ENCODE measurements around the gene LCNL1. TPM values are rescaled to one million over a fixed set of nuclear protein-coding genes. Genes with fewer than 3 reads are reported as not detected.

LCNL1 gene
- total and polyA plus RNA-seq, 12 donors, result 0.06 to 10.5 (median 0.78) TPM; not detected in 2

DNA sequence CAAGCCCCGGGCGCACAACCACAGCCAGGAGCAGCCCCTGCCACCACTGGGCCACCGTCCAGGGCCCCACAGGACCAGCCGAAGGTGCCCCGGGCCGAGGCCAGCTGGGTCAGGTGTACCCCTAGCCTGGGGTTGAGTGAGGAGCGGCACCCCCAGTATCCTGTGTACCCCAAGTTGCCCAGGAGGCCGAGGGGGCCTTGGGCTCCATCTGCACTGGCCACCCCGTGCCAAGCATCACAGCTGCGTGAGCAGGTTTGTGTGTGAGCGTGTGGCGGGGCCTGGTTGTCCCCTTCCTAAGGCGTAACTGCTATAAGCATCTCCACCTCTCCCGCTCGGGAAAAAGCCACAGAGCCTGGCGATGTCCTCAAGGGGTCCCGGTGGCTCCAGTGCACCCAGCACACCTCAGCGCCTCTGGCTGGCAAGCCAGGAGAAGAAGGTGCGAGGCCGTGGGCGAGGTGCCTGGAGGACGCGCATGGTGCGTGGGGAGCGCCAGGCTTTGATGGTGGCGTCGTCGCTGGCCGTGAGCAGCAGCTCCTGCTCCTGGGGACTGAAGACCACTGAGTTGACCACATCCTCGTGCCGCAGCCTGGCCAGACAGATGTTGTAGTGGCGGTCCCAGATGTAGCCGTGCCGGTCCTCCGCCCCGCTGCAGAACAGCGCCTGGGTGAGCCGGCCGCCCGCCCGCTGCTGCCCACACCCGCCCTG, 42.1 kb upstream of the LCNL1 start:
- Histone ChIP-seq H3K27me3 (no peaks in the 10 kb centered on the region), H3K36me3 (replicated peaks in 1 of 2) (peaks cover 0 to 40% of the 10 kb centered on the region in 2 donors), H3K27ac (peak overlapping the region in 4 of 5 donors; percentile 16 to 85 (median 77)), H3K4me1 (replicated peaks in 1 of 2) (peaks cover 21 to 23% of the 10 kb centered on the region in 2 donors), H3K9me3 (replicated peaks in 1 of 3) (no peaks in the 10 kb centered on the region), H3K4me3 (no peak overlapping the region)
- DNase-seq, result no peak
- TF ChIP-seq POLR2A (IDR thresholded peaks at IDR 0.05), result no peak
- no peak for TF ChIP-seq CTCF (IDR thresholded peaks at IDR 0.05)
- 86 to 89% (median 87%) methylated on average over 15 to 42 of the region's 42 CpGs for WGBS, 4 donors
- intact Hi-C loops (cut with DNase I), result loop anchor here (5.0 to 10.0 kb wide), 4 partner anchors 56 to 96 kb away; partner anchors contain the start of genes AJM1 (in 1 of the 2), FUT7 (in 1 of the 2), MAMDC4 (in 1 of the 2) and PHPT1 (in 1 of the 2)

- H3K4me3 ChIP-seq, result no peak overlapping the region
- peak in 2 of 7 donors; percentile 47 to 53 for DNase-seq
- peaks cover 0 to 40% of the 10 kb centered on the region in 2 donors for H3K36me3 ChIP-seq (replicated peaks in 1 of 2)
- TF ChIP-seq CTCF (IDR thresholded peaks at IDR 0.05), result no peak
- TF ChIP-seq POLR2A (IDR thresholded peaks at IDR 0.05), result no peak
- WGBS, 4 donors, result 92 to 98% (median 94%) methylated on average over 9 to 55 of the region's 55 CpGs
- intact Hi-C loops (cut with DNase I), result loop anchor here (5.0 to 10.0 kb wide), 4 partner anchors 57 to 97 kb away; partner anchors contain the start of genes AJM1 (in 1 of the 2), FUT7 (in 1 of the 2), MAMDC4 (in 1 of the 2) and PHPT1 (in 1 of the 2)
- no peaks in the 10 kb centered on the region for H3K27me3 ChIP-seq
- no peaks in the 10 kb centered on the region for H3K9me3 ChIP-seq (replicated peaks in 1 of 3)
- H3K27ac ChIP-seq, result no peak overlapping the region
- H3K4me1 ChIP-seq (replicated peaks in 1 of 2), result peaks cover 21 to 23% of the 10 kb centered on the region in 2 donors
Measured at GRCh38 chr9:136941231-136942111, 41.3 kb upstream of the LCNL1 start.

- no peak overlapping the region for H3K4me3 ChIP-seq
- no peak overlapping the region for H3K27ac ChIP-seq
- H3K36me3 ChIP-seq (replicated peaks in 1 of 2), result peaks cover 0 to 40% of the 10 kb centered on the region in 2 donors
- TF ChIP-seq POLR2A (IDR thresholded peaks at IDR 0.05), result no peak
- no peak for TF ChIP-seq CTCF (IDR thresholded peaks at IDR 0.05)
- no peaks in the 10 kb centered on the region for H3K9me3 ChIP-seq (replicated peaks in 1 of 3)
- DNase-seq, result peak in 1 of 7 donors; percentile 20
- H3K4me1 ChIP-seq (replicated peaks in 1 of 2), result peaks cover 21 to 23% of the 10 kb centered on the region in 2 donors
- no peaks in the 10 kb centered on the region for H3K27me3 ChIP-seq
- WGBS, 4 donors, result 93 to 94% (median 94%) methylated on average over 22 to 60 of the region's 60 CpGs; no CpG with 5 or more reads in 1 of the 4 donors
- intact Hi-C loops (cut with DNase I), result loop anchor here (5.0 to 10.0 kb wide), 4 partner anchors 57 to 97 kb away; partner anchors contain the start of genes AJM1 (in 1 of the 2), FUT7 (in 1 of the 2), MAMDC4 (in 1 of the 2) and PHPT1 (in 1 of the 2)
Measured at GRCh38 chr9:136942112-136942880, 40.5 kb upstream of the LCNL1 start.
